ENCODE results near the gene ADH4.
"Not testable (repeated sequence)": the region's sequence is repeated elsewhere in the genome, so short reads cannot be mapped to it uniquely, and the experiment has no call there.

Gene ADH4
- total RNA-seq = 0 to 0.66 (median 0) reads per million in 17 experiments

- peak in 1 of 4 experiments; percentile 24 for DNase-seq
Observed at GRCh38 chr4:99144070-99144469, at the start of gene ADH4. TSS of gene ADH4 (minus strand) at chr4:99144297. CDS start at chr4:99144222, 75 bp downstream.

DNA sequence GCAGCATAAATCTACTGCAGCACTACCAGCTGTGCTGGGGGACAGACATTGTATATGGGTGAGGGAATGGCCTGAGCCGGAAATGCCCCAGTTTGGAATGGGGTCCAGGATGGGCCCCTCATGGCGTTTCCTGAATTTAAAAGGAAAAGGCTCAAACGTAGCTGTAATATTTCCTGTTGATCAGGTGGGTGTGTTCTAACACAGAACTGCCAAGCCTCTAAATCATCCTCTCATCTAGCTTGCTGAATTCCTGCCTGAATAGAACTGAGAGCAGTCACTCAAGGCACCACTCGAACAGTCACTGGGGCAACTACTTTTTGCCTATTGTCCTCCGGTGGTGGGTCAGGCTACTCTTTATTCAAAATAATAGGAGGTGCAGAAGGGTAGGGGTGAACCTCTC, 46.2 kb upstream of the ADH4 start:
- DNase-seq = no peak

GRCh38 chr4:99189900-99190299, 45.8 kb upstream of the ADH4 start:
- not testable (repeated sequence) for DNase-seq

DNA sequence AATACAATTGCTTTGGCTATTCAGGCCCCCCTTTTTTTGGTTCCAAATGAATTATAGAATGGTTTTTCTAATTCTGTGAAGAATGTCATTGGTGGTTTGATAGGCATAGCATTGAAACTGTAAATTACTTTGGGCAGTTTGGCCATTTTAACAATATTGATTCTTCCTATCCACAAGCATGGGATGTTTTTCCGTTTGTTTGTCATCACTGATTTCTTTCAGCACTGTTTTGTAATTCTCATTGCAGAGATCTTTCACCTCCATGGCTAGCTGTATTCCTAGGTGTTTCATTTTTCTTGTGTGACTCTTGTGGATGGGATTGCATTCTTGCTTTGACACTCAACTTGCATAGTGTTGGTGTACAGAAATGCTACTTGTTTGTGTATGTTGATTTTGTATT, 41.9 kb upstream of the ADH4 start:
- DNase-seq = no peak

- DNase-seq = no peak
Observed at GRCh38 chr4:99185581-99185980, 41.5 kb upstream of the ADH4 start.

GRCh38 chr4:99180382-99181070, 36.4 kb upstream of the ADH4 start:
- DNase-seq = no peak

GRCh38 chr4:99179626-99180025, 35.5 kb upstream of the ADH4 start:
- no peak for DNase-seq

GRCh38 chr4:99179178-99179577, 35.1 kb upstream of the ADH4 start:
- no peak for DNase-seq

DNA sequence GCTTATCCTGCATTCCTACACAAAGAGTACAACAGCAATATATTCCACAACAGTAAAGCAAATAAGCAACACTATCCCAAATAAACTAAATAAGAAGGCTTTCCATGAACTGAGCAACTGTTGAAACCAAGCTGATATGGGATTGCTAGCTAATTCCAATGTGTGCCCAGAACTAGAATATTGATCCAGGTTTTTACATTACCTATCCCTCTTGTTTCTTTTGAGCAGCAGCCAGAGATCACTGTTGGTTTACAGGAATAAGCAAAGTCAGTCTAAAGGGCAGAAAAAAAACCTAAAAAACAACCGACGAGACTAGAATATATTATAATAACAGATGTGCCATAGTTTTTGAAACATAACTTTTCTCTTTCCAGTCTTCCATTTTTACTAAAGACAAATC, 22.4 kb upstream of the ADH4 start:
- DNase-seq = no peak

- DNase-seq = no peak
Observed at GRCh38 chr4:99165978-99166377, 21.9 kb upstream of the ADH4 start.

GRCh38 chr4:99161373-99162099, 17.4 kb upstream of the ADH4 start:
- no peak for DNase-seq

DNA sequence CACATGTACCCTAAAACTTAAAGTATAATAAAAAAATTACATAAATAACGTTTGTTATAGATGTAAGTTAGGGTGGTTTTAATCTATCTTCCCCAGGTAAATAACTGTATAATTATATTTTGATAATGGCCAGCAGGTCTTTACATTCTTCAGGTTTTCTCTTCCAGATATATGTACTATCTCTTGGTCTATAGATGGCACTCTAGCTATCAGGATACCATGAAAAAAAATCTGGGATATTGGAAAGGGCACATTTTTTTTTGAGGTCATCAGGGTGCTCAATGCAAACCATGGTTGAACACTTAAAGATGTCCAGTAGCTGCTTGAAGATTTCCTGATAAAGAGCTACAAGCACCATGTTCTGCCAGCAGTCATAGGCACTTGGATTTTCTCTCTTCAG, 15.6 kb upstream of the ADH4 start:
- no peak for DNase-seq

- no peak for DNase-seq
Observed at GRCh38 chr4:99157478-99157935, 13.4 kb upstream of the ADH4 start.

GRCh38 chr4:99156992-99157391, 12.9 kb upstream of the ADH4 start:
- DNase-seq = no peak

GRCh38 chr4:99154658-99155342, 10.7 kb upstream of the ADH4 start:
- no peak for DNase-seq

- no peak for DNase-seq
Observed at GRCh38 chr4:99151995-99152394, 7.9 kb upstream of the ADH4 start.

DNA sequence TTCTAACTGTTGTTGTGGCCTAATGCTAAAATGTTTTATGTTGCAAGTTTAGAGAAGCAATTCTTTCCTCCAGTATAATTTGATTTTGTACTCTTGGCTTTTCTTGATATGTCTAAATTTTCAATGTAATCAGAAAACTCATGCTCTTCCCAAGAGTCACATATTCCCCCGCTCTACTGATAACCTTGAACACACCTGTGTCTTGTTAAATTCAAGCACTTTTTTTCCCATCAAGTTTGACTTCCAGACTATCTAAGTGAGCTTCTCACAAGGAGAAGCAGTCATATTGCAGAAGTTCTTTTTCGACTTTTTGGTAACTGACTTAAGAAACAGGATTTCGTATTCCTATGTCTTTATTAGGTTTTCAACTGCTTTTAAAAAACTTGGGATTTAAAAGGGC, 7.4 kb upstream of the ADH4 start:
- no peak for DNase-seq

- DNase-seq = no peak
Observed at GRCh38 chr4:99149426-99150019, 5.4 kb upstream of the ADH4 start.

- DNase-seq = no peak
Observed at GRCh38 chr4:99148550-99148949, 4.5 kb upstream of the ADH4 start.

DNA sequence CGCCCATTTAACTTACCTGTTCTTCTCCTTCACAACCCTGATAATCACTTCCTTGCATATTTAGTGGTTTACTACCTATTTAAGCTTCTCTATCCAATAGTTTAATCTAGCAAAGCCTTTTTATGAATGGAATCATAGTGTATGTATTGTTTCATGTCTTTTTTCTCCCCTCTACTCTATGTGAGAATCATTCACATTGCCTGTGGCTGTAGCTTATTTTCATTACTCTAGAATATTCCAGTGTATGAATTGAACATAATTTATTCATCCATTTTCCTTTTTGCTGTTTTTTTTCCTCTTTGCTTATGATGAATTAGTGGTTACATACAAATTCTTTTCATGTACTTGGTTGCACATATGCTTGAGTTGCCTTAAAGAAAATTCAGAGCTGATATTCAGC, 490 bp upstream of the ADH4 start:
- DNase-seq = no peak

GRCh38 chr4:99136329-99136728, 7.8 kb downstream of the ADH4 start:
- DNase-seq = no peak

DNA sequence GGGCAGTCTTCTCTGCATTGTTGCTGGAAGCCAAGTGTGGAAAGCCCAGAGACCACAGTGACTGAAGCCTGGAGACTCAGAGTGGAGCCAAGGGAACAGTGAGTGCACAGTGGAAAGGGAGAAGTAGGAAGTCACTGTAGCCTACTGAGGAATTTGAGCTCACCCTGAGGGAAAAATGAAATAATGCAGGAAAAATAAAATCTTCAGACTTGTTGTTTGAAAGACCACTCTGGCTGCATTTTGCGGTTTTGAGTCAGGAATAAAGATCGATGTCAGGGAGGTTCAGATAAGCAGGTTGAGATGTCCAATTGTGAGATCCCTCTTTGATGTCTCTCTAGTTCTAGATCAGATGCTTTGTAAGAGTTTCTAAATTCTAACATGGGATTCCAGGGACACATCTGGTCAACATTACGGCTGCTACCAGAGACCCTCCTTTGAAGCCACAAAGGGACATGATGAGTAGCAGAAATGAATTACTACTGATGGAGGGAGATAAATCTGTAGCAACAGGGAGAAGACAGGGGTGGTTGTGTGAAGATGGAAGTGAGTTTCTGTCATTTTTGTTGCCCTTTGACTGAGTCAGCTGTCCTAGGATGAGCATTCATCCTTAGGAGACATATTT, 8.4 kb downstream of the ADH4 start:
- no peak for DNase-seq

DNA sequence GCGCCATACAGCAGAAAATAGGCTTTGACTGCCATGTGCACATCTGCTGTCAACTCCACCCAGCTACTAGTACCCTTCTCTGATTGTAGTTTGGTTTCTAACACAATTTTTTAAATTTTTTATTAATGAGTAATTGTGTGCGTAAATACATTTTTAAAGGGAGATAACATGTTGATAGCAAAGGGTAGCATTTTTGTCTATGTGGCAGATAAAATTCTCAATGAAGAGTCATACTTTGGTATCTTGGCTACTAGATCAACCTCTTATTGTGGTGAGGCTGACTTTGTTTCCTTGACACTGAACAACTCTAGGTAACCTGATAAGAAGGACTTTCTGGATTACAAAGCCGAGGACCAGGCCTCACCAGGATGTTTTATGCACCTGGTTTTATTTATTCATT, 9.5 kb downstream of the ADH4 start:
- no peak for DNase-seq
